SJCRH30 (cell line): ENCODE results near the gene RNASEL. TPM values are rescaled to one million over a fixed set of nuclear protein-coding genes. Genes with fewer than 3 reads are reported as not detected.

ENCODE experiments used
- DNase-seq, 2 experiments: peaks; one replicate each; pipeline ENCODE4 v3.0.0-alpha.2; 2015 to 2020
- H3K27ac ChIP-seq: fragments of 250-450 bp; sonication (Bioruptor Pico); 2 replicates; pipeline ENCODE4 v1.5.1; 2020; ENCODE audit warnings: mild to moderate bottlenecking, moderate library complexity
- H3K27me3 ChIP-seq: fragments of 250-450 bp; sonication (Bioruptor Pico); 2 replicates; pipeline ENCODE4 v1.5.1; 2020; ENCODE audit warnings: mild to moderate bottlenecking, moderate library complexity
- H3K36me3 ChIP-seq: fragments of 250-450 bp; sonication (Bioruptor Pico); 2 replicates; pipeline ENCODE4 v1.5.1; 2020; ENCODE audit warnings: mild to moderate bottlenecking, moderate library complexity
- H3K4me1 ChIP-seq: fragments of 250-450 bp; sonication (Bioruptor Pico); 2 replicates; pipeline ENCODE4 v1.5.1; 2020; ENCODE audit warnings: mild to moderate bottlenecking, moderate library complexity
- H3K4me3 ChIP-seq: fragments of 250-450 bp; sonication (Bioruptor Pico); 2 replicates; pipeline ENCODE4 v1.5.1; 2020; ENCODE audit warnings: mild to moderate bottlenecking, moderate library complexity
- H3K9me3 ChIP-seq: fragments of 250-450 bp; sonication (Bioruptor Pico); replicated peaks from 2 replicates; pipeline ENCODE4 v1.5.1; 2020; ENCODE audit warnings: mild to moderate bottlenecking, moderate library complexity
- total RNA-seq: library from RNA; depleted of rRNA; stranded (reverse); fragments of >200 nt; shearing (Covaris generic); gene quantifications from 2 replicates; pipeline ENCODE4 v1.2.3, GENCODE V29; 2014

Gene RNASEL
- total RNA-seq, 1 experiment from 2014 or later: 1.5 TPM

DNA sequence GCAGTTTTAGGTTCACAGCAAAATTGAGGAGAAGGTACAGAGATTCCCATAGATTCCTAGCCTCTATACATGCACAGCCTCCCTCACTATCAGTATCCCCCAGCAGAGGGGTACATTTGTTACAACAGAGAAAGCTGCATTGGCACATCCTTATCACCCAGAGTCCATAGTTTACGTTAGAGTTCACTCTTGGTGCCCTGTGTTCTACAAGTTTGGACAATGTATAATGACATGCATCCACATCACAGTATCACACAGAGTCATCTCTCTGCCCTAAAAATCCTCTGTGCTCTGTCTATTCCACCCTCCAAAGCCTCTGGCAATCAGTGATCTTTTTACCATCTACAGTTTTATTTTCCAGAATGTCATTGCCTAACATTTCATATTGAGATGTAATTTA lies 37.5 kb upstream of the RNASEL start:
- Histone ChIP-seq H3K4me1 (peaks cover 49% of the 10 kb centered on the region), H3K27ac (no peak overlapping the region), H3K9me3 (no peaks in the 10 kb centered on the region), H3K27me3 (no peaks in the 10 kb centered on the region), H3K4me3 (no peak overlapping the region), H3K36me3 (no peaks in the 10 kb centered on the region)
- no peak for DNase-seq

DNA sequence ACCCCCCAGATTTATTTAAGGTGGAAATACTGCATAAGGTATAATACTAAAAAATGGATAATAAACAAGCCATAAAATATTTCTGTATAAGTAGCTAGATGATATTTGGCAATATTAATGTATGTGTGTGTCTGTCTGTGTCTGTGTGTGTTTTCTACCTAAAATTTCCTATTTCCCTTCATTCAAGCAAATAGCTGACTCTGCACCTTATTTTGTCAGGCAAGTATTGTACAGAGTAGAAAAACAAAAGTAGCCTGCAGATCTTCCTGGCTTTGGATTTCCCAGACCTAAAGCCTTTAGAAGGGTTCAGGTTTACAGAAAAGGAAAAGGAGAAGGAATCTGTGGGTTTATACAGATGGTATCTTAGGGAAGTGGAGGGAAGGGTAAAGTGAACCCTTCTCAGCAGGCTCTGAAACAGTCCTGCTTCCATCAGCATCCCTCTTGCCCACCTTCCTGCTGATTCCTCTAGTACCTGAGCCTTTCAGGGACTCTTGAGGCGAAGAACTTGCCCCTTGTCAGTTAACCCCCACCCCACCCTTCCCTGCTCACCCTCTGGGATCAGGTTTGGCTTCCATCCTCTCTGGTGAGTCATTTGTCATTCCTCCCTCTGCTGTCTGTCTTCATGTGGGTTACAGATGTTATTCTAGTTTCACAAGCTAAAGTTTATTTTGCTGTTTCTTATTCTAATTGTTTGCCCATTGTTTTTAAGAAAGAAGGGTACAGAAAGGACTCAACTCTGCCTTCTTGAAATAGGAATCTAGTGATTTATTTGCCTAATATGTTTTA lies 36.9 kb upstream of the RNASEL start:
- Histone ChIP-seq H3K27me3 (no peaks in the 10 kb centered on the region), H3K4me3 (no peak overlapping the region), H3K4me1 (peaks cover 44% of the 10 kb centered on the region), H3K36me3 (no peaks in the 10 kb centered on the region), H3K9me3 (no peaks in the 10 kb centered on the region), H3K27ac (no peak overlapping the region)
- DNase-seq: no peak

DNA sequence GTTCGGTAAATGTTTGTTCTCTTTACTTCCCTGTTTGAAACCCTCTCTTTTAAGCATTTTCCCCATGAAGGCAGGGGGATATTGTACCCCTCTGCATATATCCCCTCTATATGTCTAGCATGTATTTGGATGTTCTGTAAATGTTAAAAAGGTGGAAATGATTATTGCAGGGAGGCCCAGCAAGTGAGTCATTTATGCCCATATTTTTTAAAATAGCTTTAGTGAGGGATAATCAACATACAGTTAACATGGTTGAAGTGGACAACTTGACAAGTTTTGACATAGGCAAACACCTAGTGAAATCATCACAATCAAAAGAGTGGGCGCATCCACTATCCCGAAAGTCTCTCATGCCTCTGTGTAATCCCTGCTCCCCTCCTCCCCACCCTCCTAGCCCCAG lies 36.0 kb upstream of the RNASEL start:
- Histone ChIP-seq H3K27ac (no peak overlapping the region), H3K9me3 (no peaks in the 10 kb centered on the region), H3K36me3 (no peaks in the 10 kb centered on the region), H3K27me3 (no peaks in the 10 kb centered on the region), H3K4me3 (no peak overlapping the region), H3K4me1 (peaks cover 35% of the 10 kb centered on the region)
- no peak for DNase-seq

DNA sequence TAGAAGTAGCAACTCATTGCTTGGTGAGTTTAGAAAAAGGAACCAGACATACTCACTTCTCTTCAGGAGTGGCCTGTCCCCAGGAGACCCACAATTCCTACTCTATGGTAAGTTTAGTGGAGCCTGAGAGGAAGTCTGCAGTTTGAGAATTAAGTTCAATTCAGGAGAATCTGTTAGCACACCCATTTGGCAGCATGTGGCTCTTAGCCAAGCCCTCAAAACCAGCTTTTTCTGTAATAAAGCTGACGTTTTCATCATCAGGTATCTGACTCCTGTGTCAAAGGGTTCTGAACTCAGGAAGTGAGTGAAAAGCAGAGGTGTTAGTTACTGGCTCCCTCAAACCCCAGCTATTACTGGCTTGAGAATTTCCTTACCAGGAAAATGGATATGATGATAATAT lies 35.5 kb upstream of the RNASEL start:
- no peak for DNase-seq
- no peaks in the 10 kb centered on the region for H3K36me3 ChIP-seq
- no peaks in the 10 kb centered on the region for H3K9me3 ChIP-seq
- no peaks in the 10 kb centered on the region for H3K27me3 ChIP-seq
- H3K27ac ChIP-seq: no peak overlapping the region
- H3K4me3 ChIP-seq: no peak overlapping the region
- H3K4me1 ChIP-seq: peaks cover 31% of the 10 kb centered on the region

DNA sequence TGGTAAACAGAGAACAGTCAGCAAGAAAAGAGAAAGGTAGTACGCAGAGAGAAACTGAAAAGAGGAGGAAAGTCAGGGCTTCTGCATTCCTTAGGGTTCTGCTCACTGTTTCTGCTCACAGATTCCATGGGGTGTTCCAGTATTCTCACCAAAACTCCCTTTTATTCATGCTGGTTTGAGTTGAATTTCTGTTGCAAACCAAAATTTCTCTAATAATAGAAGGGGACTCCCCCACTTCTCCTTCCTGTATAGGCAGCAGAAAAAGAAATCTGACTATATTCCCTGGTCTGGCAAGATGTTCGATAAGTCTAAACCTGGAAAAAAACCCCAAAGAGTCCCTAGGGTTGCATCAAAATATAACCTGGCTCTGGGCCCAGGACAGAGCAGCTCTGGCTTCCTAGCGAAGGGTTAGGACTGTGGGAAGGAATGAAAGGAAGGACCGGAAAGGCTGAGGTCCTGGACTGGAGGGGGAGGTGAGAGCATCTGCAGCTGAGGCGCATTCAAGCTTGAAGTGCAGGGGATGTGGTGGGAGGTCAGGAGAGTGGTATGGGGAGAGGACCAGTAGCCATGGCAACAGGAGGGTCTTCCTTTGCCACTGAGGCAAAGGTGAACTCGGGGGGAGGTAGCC lies 34.0 kb upstream of the RNASEL start:
- Histone ChIP-seq H3K27ac (no peak overlapping the region), H3K36me3 (no peaks in the 10 kb centered on the region)

DNA sequence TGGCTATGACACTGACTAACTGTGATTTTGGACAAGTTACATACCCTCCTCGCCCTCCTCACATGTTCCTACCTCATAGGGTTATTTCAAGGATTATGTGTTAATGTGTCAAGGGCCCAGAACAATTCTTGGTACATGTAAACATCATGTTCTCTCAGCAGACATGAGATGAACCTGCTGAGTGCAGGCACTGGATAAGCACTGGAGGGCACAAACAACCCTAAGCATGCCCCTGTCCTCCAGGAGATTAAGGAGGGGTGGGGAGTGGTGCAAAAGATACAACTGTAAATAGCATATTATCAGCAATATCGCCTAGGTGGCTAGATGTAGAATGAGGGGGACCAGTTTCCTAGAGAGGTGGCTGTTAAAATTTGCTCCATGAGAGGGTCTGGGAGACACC lies 32.9 kb upstream of the RNASEL start:
- Histone ChIP-seq H3K4me1 (peaks cover 51% of the 10 kb centered on the region), H3K4me3 (no peak overlapping the region), H3K27ac (no peak overlapping the region), H3K36me3 (no peaks in the 10 kb centered on the region), H3K27me3 (no peaks in the 10 kb centered on the region), H3K9me3 (no peaks in the 10 kb centered on the region)
- DNase-seq: no peak

More for the DNA sequence above, 34.0 kb upstream of the RNASEL start:
- DNase-seq: no peak
- Histone ChIP-seq H3K27me3 (no peaks in the 10 kb centered on the region), H3K4me1 (peaks cover 43% of the 10 kb centered on the region), H3K4me3 (no peak overlapping the region), H3K9me3 (no peaks in the 10 kb centered on the region)

DNA sequence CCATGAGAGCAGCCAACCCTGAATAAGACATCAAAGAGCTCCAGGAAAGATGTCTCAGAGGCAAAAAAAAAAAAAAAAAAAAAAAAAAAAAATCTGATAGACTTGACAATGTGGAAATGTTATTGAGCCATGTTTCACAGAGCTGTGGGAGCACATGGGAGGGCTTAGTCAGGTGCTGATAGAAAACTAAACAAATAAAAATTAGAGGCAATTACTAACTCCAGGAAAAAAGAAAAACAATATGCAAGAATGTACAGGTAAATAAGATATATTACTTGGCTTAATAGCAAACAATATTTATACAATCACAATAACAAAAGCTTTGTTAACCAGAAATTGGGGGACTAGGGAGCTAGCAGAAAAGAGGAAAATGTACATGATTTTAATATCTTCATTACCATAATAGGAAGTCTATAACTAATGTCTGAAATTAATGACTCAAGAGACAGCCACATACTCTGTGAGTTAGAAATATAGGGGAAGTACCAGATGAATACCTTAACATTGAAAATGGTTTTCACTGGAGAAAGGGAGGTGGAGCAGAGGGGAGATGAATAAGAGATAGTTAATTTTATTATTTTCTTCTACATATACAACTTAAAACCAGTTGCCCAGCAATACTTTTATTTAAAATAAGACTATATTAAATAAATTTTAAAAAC lies 32.0 kb upstream of the RNASEL start:
- no peak overlapping the region for H3K27ac ChIP-seq
- DNase-seq: no peak
- H3K4me1 ChIP-seq: peaks cover 48% of the 10 kb centered on the region
- no peaks in the 10 kb centered on the region for H3K9me3 ChIP-seq
- H3K36me3 ChIP-seq: no peaks in the 10 kb centered on the region
- no peak overlapping the region for H3K4me3 ChIP-seq
- no peaks in the 10 kb centered on the region for H3K27me3 ChIP-seq

DNA sequence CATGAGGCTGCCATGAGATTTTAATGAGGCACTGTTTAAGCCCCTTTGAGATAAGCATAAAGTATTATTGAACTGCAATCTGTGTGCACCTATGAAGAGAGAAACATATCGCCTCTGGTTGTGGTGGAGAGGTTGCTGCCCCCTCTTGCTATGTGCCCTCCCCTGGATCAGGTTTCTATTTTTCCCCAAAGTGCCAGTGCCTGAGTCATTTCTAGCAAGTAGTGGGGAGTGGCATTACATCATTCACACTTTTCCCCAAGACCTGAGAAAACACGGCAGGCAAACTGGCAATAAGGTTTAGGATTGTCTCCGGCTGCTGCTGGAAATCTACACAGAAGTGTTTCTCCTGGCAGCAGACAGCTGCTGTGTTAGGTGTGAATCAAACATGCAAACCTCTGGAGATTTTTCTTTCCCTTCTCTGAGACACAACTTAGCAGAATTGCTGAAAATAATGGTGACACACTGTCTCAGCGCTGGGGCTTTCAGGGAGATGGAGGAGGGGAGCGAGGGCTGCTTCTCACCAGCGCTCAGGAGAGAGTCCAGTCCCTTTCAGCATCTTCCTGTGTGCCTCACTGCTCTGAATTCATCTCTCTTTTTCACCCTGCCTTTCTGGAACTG lies 28.8 kb upstream of the RNASEL start:
- Histone ChIP-seq H3K4me1 (peaks cover 48% of the 10 kb centered on the region), H3K27ac (peak overlapping the region; percentile 100)
- DNase-seq: peak; percentile 76 to 90

DNA sequence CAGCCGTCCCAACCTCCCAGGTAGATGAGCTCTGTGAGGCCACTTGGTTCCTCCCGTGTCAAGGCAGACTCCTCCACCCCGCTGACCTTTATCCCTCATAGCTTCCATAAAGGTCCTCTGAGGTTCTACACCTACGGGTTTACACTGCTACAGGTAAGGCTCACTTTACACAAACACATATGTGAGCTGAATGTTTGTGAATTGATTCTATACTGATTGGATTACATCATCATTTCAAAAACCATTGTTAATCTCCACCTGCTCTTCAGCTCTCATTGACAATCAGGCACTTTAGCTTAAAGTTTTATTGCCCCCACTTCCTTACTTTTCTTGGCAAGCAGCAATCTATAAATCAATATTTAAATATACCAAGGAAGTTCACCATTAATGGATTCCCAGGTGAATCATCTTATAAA lies 28.0 kb upstream of the RNASEL start:
- peak overlapping the region; percentile 100 for H3K27ac ChIP-seq
- DNase-seq: no peak
- H3K9me3 ChIP-seq: no peaks in the 10 kb centered on the region
- peaks cover 56% of the 10 kb centered on the region for H3K4me1 ChIP-seq
- H3K36me3 ChIP-seq: no peaks in the 10 kb centered on the region
- peak overlapping the region; percentile 46 for H3K4me3 ChIP-seq
- H3K27me3 ChIP-seq: no peaks in the 10 kb centered on the region

More for the DNA sequence above, 28.8 kb upstream of the RNASEL start:
- Histone ChIP-seq H3K36me3 (no peaks in the 10 kb centered on the region), H3K9me3 (no peaks in the 10 kb centered on the region), H3K4me3 (peak overlapping the region; percentile 46), H3K27me3 (no peaks in the 10 kb centered on the region)

DNA sequence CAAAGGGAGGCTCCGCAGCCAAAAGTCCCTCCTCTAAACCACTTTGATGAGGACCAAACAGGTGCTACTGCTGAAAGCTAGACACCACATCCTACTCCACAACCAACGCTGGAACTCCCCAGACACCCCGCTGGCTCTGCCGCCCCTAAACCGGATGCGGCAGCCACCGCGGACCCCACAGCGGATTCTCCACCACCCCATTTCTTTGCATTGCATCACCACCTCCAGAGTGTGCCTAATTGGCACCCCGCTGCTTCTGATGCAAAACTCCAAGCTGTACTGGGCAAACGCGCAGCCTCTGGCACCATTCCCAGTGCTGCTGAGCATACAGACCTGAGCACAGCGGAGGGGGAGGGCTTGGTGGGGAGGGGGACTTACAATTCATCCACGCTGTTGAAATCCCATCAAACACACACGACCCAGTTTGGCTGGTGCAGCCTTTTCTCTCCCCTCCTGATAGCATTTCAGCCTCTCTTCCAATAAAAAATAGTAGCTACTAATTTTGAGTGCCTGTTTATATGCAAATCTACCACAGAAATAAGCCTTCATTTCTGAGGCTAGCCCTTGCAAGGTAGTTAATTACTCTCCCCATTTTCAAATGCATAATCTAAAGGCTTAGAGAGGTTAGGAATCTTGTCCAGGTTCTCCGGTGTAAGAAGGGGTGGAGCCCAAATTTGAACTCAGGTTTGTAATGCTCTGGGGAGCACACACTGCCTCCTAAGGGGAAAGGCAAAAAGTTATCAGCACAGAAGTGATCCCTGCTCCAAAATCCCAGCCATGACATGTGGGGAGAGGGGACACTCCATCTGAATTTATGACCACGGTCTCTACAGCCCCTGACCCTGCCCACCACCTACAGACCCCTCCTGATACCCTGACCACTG lies 27.3 kb upstream of the RNASEL start:
- Histone ChIP-seq H3K4me1 (peaks cover 61% of the 10 kb centered on the region), H3K4me3 (peak overlapping the region; percentile 67), H3K36me3 (no peaks in the 10 kb centered on the region), H3K27ac (peak overlapping the region; percentile 100), H3K9me3 (no peaks in the 10 kb centered on the region), H3K27me3 (no peaks in the 10 kb centered on the region)
- DNase-seq: peak; percentile 98

DNA sequence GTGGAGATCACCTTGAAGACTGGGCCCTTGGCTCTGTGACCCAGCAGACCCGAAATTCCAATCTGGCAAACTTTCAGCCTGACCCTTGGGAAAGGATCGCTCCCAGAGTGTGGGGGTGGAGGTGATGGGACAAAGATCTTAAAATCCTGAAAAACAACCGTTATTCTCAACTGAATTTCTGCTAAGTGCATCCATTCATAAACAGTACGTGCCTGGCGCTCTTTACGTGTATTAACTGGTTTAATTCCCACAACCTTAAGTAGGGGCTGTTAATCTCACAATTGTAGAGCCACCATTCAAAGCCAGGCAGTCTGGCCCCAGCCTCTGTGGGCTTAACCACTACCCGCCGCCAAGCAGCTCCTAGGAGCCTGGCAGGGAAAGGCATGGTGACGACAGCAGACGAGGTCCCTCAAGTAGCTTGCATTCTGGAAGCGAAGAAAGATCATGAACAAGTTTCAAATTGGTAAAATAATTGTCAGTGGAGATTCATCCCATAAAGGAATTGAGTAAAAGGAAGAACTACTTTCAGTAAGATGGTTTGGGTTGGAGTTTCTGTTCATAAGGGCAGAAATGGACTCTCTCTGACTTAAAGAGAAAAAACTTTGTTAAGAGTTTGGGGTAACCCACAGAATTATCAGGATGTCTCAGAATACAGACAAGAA lies 26.5 kb upstream of the RNASEL start:
- H3K4me3 ChIP-seq: peak overlapping the region; percentile 67
- peak overlapping the region; percentile 100 for H3K27ac ChIP-seq
- DNase-seq: peak; percentile 83 to 87
- no peaks in the 10 kb centered on the region for H3K27me3 ChIP-seq
- no peaks in the 10 kb centered on the region for H3K36me3 ChIP-seq
- no peaks in the 10 kb centered on the region for H3K9me3 ChIP-seq
- peaks cover 69% of the 10 kb centered on the region for H3K4me1 ChIP-seq

DNA sequence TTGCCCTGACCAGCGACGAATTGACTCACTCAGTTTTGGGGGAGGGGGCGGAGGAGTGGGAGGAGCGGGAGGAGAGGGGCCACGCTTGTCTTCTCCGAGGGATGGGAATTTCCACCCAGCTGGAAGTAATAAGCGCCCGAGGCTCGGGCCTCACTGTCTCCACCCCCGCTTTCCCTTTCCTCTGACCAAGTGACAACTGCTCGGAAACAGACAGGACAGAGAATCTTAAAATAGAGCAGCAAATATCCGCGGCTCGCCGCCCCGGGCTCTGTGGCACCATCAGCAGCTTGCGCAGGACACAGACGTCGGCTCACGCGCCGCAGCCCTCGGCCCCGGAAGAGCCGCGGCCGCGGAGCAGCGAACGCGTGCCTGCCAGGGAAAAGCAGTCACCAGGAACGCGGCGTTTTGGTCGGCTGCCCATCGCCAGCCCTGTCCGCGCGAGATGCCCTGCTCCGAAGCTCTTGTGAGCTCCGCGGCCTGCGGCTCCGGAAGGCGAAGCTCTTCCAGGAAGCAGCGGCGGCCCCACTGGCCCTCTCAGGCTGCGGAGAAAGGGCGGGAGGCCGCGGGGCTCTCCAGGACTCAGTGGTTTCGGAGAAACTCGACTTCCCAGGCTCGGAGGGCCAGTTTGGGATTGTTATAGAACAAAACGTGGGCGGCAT lies 25.9 kb upstream of the RNASEL start:
- peak overlapping the region; percentile 67 for H3K4me3 ChIP-seq
- H3K27me3 ChIP-seq: no peaks in the 10 kb centered on the region
- peaks cover 76% of the 10 kb centered on the region for H3K4me1 ChIP-seq
- peak overlapping the region; percentile 100 for H3K27ac ChIP-seq
- no peaks in the 10 kb centered on the region for H3K36me3 ChIP-seq
- peak; percentile 95 to 96 for DNase-seq
- H3K9me3 ChIP-seq: no peaks in the 10 kb centered on the region

DNA sequence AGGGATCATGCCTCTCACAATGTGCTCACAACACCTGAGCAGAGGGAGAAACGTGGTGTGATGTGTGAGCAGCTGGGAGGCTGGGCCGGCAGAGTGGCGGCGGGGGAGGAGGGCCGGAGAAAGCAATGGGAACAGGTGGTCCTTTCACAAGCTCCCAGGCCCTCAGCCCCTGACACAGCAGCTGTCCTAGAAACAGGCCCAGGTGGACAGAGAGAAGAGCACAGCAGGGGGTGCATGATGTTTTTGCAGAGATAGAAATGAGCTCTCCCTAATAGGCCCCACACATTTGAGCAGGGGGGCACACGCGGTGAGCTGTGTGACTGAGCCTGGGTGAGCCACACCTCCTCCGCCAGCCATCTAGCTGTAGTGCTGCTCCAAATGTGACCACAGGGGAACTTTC lies 22.7 kb upstream of the RNASEL start:
- no peak overlapping the region for H3K4me3 ChIP-seq
- peak; percentile 95 to 98 for DNase-seq
- peaks cover 66% of the 10 kb centered on the region for H3K4me1 ChIP-seq
- peak overlapping the region; percentile 88 for H3K27ac ChIP-seq
- no peaks in the 10 kb centered on the region for H3K9me3 ChIP-seq
- no peaks in the 10 kb centered on the region for H3K27me3 ChIP-seq
- no peaks in the 10 kb centered on the region for H3K36me3 ChIP-seq
